CD14-positive monocyte (primary cell): Measurements from ENCODE around the gene SLC38A5. TPM values are rescaled to one million over a fixed set of nuclear protein-coding genes. Genes with fewer than 3 reads are reported as not detected.

Experiments used
- DNase-seq, 3 donors: peaks; one replicate each; pipeline ENCODE4 v3.0.0-alpha.2; 2011 to 2022
- H2AFZ ChIP-seq: 2 replicates; pipeline ENCODE4 v1.6.0; 2012; ENCODE audit warnings: mild to moderate bottlenecking, low read depth, low read length, inconsistent platforms; ENCODE audit not compliant: insufficient read depth, poor library complexity, severe bottlenecking
- H3K27ac ChIP-seq, 2 donors: 1 replicate in 1 of 2; 2 replicates in 1 of 2; pipeline ENCODE4 v1.5.1; 2012 to 2013; ENCODE audit warnings: low read length in 2 of 2, control low read depth in 1 of 2, inconsistent platforms in 1 of 2, low read depth in 1 of 2, mild to moderate bottlenecking in 1 of 2
- H3K27me3 ChIP-seq, 2 donors: one replicate each; pipeline versions ENCODE4 v1.6.0 to v1.6.1; 2011 to 2013; ENCODE audit warnings: low read length in 2 of 2; ENCODE audit not compliant: control insufficient read depth in 2 of 2, insufficient read depth in 2 of 2
- H3K36me3 ChIP-seq, 2 donors: replicated peaks in 1 of 2; 1 replicate in 1 of 2; 2 replicates in 1 of 2; pipeline versions ENCODE4 v1.5.1 to v1.6.1; 2012 to 2013; ENCODE audit warnings: low read length in 2 of 2, control low read depth in 1 of 2, inconsistent platforms in 1 of 2, mild to moderate bottlenecking in 1 of 2; ENCODE audit not compliant: insufficient read depth in 2 of 2, control insufficient read depth in 1 of 2
- H3K4me1 ChIP-seq, 2 donors: 1 replicate in 1 of 2; 2 replicates in 1 of 2; pipeline versions ENCODE4 v1.5.1 to v1.6.1; 2012 to 2013; ENCODE audit warnings: low read length in 2 of 2, control low read depth in 1 of 2, inconsistent platforms in 1 of 2, mild to moderate bottlenecking in 1 of 2, moderate library complexity in 1 of 2; ENCODE audit not compliant: insufficient read depth in 2 of 2, control insufficient read depth in 1 of 2
- H3K4me2 ChIP-seq: replicated peaks from 2 replicates; pipeline ENCODE3; 2012; ENCODE audit warnings: low read length, moderate library complexity, mild to moderate bottlenecking; ENCODE audit not compliant: poor library complexity, severe bottlenecking; ENCODE audit errors: extremely low read depth
- H3K4me3 ChIP-seq, 3 experiments: fragments of 200-600 bp in 1 of 3; sonication (generic) in 1 of 3; replicated peaks in 1 of 3; 1 replicate in 2 of 3; 2 replicates in 1 of 3; pipeline ENCODE4 v1.5.1; 2011 to 2013; ENCODE audit warnings: low read length in 3 of 3, mild to moderate bottlenecking in 3 of 3, control low read depth in 2 of 3, low read depth in 2 of 3, inconsistent platforms in 1 of 3, moderate library complexity in 1 of 3
- H3K79me2 ChIP-seq: 2 replicates; pipeline ENCODE4 v1.6.0; 2012; ENCODE audit warnings: mild to moderate bottlenecking, control low read depth, inconsistent platforms, low read length, moderate library complexity; ENCODE audit not compliant: insufficient read depth
- H3K9ac ChIP-seq: 2 replicates; pipeline ENCODE4 v1.6.0; 2017; ENCODE audit warnings: low read length, mild to moderate bottlenecking; ENCODE audit not compliant: insufficient read depth, poor library complexity, severe bottlenecking
- H3K9me3 ChIP-seq, 2 donors: replicated peaks in 1 of 2; 1 replicate in 1 of 2; 2 replicates in 1 of 2; pipeline versions ENCODE4 v1.5.1 to v1.6.1; 2012 to 2013; ENCODE audit warnings: low read length in 2 of 2, control low read depth in 1 of 2; ENCODE audit not compliant: control insufficient read depth in 1 of 2, insufficient read depth in 1 of 2
- H4K20me1 ChIP-seq: 2 replicates; pipeline ENCODE4 v1.6.0; 2012; ENCODE audit warnings: mild to moderate bottlenecking, low read length, control low read depth, moderate library complexity; ENCODE audit not compliant: insufficient read depth
- H3K27ac Mint-ChIP-seq, 7 donors: one replicate each; pipeline ENCODE4 v1.8.0; 2020; ENCODE audit warnings: mild to moderate bottlenecking in 7 of 7, mixed read lengths in 7 of 7, moderate library complexity in 6 of 7, inconsistent platforms in 2 of 7
- H3K27me3 Mint-ChIP-seq, 3 donors: one replicate each; pipeline ENCODE4 v1.8.0; 2021 to 2022; ENCODE audit warnings: low read depth in 3 of 3, mild to moderate bottlenecking in 3 of 3, mixed read lengths in 3 of 3, moderate library complexity in 3 of 3, inconsistent platforms in 1 of 3
- H3K36me3 Mint-ChIP-seq, 2 donors: one replicate each; pipeline ENCODE4 v1.8.0; 2020; ENCODE audit warnings: mixed read lengths in 2 of 2, inconsistent platforms in 1 of 2, mild to moderate bottlenecking in 1 of 2
- H3K4me1 Mint-ChIP-seq: one replicate; pipeline ENCODE4 v1.8.0; 2020; ENCODE audit warnings: mild to moderate bottlenecking, mixed read lengths
- H3K4me3 Mint-ChIP-seq, 2 donors: one replicate each; pipeline ENCODE4 v1.8.0; 2020; ENCODE audit warnings: mild to moderate bottlenecking in 2 of 2, mixed read lengths in 2 of 2, moderate library complexity in 1 of 2
- H3K9me3 Mint-ChIP-seq, 7 donors: one replicate each; pipeline ENCODE4 v1.8.0; 2020 to 2022; ENCODE audit warnings: mixed read lengths in 7 of 7, mild to moderate bottlenecking in 6 of 7, moderate library complexity in 6 of 7, inconsistent platforms in 2 of 7
- WGBS: methylation state at CpG from one replicate; pipeline ENCODE4 v1.1.5; 2013; ENCODE audit warnings: missing lambda C conversion rate; ENCODE audit not compliant: insufficient coverage; 5-methylcytosine and 5-hydroxymethylcytosine counted together
- intact Hi-C, 2 donors: fragments of 100-400 bp; cut with micrococcal nuclease; formaldehyde crosslinking; loops; one replicate each; pipeline versions ENCODE4 v1.15.0 to v1.15.1; 2023
- polyA plus RNA-seq, 3 donors: library from polyadenylated mRNA; depleted of rRNA in 1 of 3; unstranded in 2 of 3; stranded (reverse) in 1 of 3; fragments of 300-500 nt in 2 of 3; fragments of >200 nt in 1 of 3; fragmentation: Illumina TruSeq in 2 of 3; gene quantifications; 1 replicate in 2 of 3; 2 replicates in 1 of 3; pipeline ENCODE4 v1.2.3, GENCODE V29; 2012 to 2021
- TF ChIP-seq, protein P1 (sequence below): fragments of 200-600 bp; IDR thresholded peaks from one replicate; pipeline ENCODE4 v1.8.0; 2022; ENCODE audit warnings: antibody characterized with exemption, mild to moderate bottlenecking

The SLC38A5 gene
- polyA plus RNA-seq, 3 donors = 0.60 to 0.94 (median 0.69) TPM

DNA sequence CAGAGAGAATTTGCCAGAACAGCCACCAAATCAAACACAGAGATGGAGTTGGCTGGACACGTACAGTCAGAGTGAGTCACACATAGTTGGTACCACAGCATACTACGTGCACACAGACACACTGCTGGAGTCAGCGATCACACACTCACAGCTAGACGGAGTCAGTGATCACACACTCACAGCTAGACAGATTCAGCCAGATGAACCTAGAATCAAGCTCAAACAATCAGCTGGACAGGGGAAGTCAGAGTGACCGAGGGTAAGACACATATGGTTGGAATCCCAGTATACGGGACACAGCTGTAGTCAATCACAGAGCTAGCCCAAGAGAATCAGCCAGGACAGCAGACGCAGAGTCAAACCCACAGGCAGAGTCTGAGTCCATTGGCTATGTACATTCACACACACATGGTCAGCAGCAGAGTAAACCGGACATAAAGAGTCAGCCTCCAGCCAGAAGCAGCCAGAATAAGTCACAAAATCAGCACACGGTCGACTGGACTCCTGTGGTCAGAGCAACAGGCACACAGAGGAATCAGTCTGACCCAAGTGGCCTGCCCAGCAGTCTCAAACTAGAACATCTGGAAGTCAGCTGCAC, 4.6 kb downstream of the SLC38A5 start:
- H3K79me2 ChIP-seq = no peaks in the 10 kb centered on the region
- no peak for DNase-seq
- H4K20me1 ChIP-seq = no peaks in the 10 kb centered on the region
- peaks cover 22% of the 10 kb centered on the region for H3K4me1 Mint-ChIP-seq
- 95% methylated on average over 6 of the region's 10 CpGs for WGBS
- no peaks in the 10 kb centered on the region for H3K36me3 ChIP-seq
- no peak overlapping the region for H3K4me3 ChIP-seq
- no peak overlapping the region for H2AFZ ChIP-seq
- H3K27ac Mint-ChIP-seq = no peak overlapping the region
- H3K27me3 Mint-ChIP-seq = peaks cover 1 to 17% (median 3%) of the 10 kb centered on the region in 3 donors
- H3K9me3 Mint-ChIP-seq = peaks cover 0 to 2% (median 0%) of the 10 kb centered on the region in 7 donors
- H3K9me3 ChIP-seq = no peaks in the 10 kb centered on the region
- H3K4me2 ChIP-seq = no peak overlapping the region
- H3K36me3 Mint-ChIP-seq = peaks cover 4 to 6% of the 10 kb centered on the region in 2 donors
- no peak overlapping the region for H3K4me3 Mint-ChIP-seq
- peaks cover 11 to 19% of the 10 kb centered on the region in 2 donors for H3K4me1 ChIP-seq
- H3K27me3 ChIP-seq = no peaks in the 10 kb centered on the region
- intact Hi-C loops = no loop called here
- TF ChIP-seq, protein P1, sequence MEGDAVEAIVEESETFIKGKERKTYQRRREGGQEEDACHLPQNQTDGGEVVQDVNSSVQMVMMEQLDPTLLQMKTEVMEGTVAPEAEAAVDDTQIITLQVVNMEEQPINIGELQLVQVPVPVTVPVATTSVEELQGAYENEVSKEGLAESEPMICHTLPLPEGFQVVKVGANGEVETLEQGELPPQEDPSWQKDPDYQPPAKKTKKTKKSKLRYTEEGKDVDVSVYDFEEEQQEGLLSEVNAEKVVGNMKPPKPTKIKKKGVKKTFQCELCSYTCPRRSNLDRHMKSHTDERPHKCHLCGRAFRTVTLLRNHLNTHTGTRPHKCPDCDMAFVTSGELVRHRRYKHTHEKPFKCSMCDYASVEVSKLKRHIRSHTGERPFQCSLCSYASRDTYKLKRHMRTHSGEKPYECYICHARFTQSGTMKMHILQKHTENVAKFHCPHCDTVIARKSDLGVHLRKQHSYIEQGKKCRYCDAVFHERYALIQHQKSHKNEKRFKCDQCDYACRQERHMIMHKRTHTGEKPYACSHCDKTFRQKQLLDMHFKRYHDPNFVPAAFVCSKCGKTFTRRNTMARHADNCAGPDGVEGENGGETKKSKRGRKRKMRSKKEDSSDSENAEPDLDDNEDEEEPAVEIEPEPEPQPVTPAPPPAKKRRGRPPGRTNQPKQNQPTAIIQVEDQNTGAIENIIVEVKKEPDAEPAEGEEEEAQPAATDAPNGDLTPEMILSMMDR = no peak
- H3K9ac ChIP-seq = no peak overlapping the region
- no peak overlapping the region for H3K27ac ChIP-seq

DNA sequence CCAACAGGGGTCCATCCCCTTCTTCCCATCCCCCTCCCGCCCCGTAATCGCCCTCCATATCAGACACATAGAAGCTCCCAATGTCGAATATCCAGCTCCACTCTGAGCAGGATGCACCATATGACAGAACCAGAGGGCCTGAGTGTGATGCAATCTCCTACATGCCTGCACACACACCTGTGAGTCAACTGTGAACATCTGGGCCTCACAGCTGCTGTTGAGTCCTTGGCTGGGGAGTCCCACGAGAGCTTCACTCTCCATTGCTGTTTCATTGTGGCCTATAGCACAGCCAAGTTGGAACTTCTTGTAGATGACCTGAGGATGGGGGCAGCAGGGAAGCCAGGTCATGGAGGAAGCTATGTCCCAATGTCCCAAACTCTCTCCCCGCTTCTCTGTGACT, 8.2 kb downstream of the SLC38A5 start:
- Mint-ChIP-seq H3K9me3 (no peaks in the 10 kb centered on the region), H3K4me3 (no peak overlapping the region), H3K27ac (no peak overlapping the region), H3K27me3 (peaks cover 0 to 9% (median 1%) of the 10 kb centered on the region in 3 donors), H3K36me3 (peaks cover 4 to 8% of the 10 kb centered on the region in 2 donors), H3K4me1 (no peaks in the 10 kb centered on the region)
- TF ChIP-seq, protein P1 = no peak
- Histone ChIP-seq H3K36me3 (no peaks in the 10 kb centered on the region), H3K9me3 (no peaks in the 10 kb centered on the region), H3K27me3 (no peaks in the 10 kb centered on the region), H3K4me1 (no peaks in the 10 kb centered on the region), H3K79me2 (no peaks in the 10 kb centered on the region), H4K20me1 (no peaks in the 10 kb centered on the region), H2AFZ (no peak overlapping the region), H3K9ac (no peak overlapping the region), H3K4me3 (no peak overlapping the region), H3K4me2 (no peak overlapping the region), H3K27ac (no peak overlapping the region)
- DNase-seq = no peak
- WGBS = no CpG with 5 or more reads among the region's 6 CpGs
- intact Hi-C loops = no loop called here
